Raji (cell line): ENCODE data around the gene RPL28.
A peak's percentile ranks its signal among the peaks of the same experiment; 100 is the strongest.

Experiments used
- POLR2A ChIP-seq: IDR thresholded peaks from 2 replicates; pipeline ENCODE4 v1.6.1; 2011; ENCODE audit warnings: low read depth, low read length, control low read depth; ENCODE audit not compliant: insufficient read depth

RPL28 gene

GRCh38 chr19:55385724-55386492, at the start of gene RPL28:
Gene RPL28 (plus strand): TSS chr19:55385932. CDS start chr19:55386358, 426 bp downstream.
- TF ChIP-seq POLR2A = peak; percentile 100

GRCh38 chr19:55336101-55336500, 49.6 kb upstream of the RPL28 start:
- no peak for TF ChIP-seq POLR2A

- TF ChIP-seq POLR2A = no peak
Observed at GRCh38 chr19:55339105-55339888, 46.4 kb upstream of the RPL28 start, which contains the start of gene KMT5C. Gene KMT5C (plus strand): TSS chr19:55339876. CDS start chr19:55341937, 2,061 bp downstream.

GRCh38 chr19:55339889-55340783, 45.6 kb upstream of the RPL28 start:
- TF ChIP-seq POLR2A = peak; percentile 67

GRCh38 chr19:55340784-55341147, 45.0 kb upstream of the RPL28 start:
- no peak for TF ChIP-seq POLR2A

GRCh38 chr19:55341171-55341588, 44.6 kb upstream of the RPL28 start:
- no peak for TF ChIP-seq POLR2A

- TF ChIP-seq POLR2A = no peak
Observed at GRCh38 chr19:55341595-55342531, 43.9 kb upstream of the RPL28 start.

GRCh38 chr19:55344444-55344843, 41.3 kb upstream of the RPL28 start:
- TF ChIP-seq POLR2A = no peak

GRCh38 chr19:55345101-55345817, 40.5 kb upstream of the RPL28 start:
- TF ChIP-seq POLR2A = no peak

GRCh38 chr19:55345818-55346724, 39.7 kb upstream of the RPL28 start:
- no peak for TF ChIP-seq POLR2A

- no peak for TF ChIP-seq POLR2A
Observed at GRCh38 chr19:55346725-55347441, 38.8 kb upstream of the RPL28 start.

- no peak for TF ChIP-seq POLR2A
Observed at GRCh38 chr19:55347442-55348009, 38.2 kb upstream of the RPL28 start.
